HepG2 (cell line): ENCODE data around the gene PCGF2. TPM values are rescaled to one million over a fixed set of nuclear protein-coding genes. Genes with fewer than 3 reads are reported as not detected.

ENCODE experiments used
- ARNT2 ChIP-seq: sonication (generic); formaldehyde crosslinking; IDR thresholded peaks from 2 replicates; pipeline ENCODE4 v1.8.0; 2022; ENCODE audit warnings: mild to moderate bottlenecking, low read depth, missing genetic modification reagents, moderate library complexity
- ASH2L ChIP-seq: fragments of 300-600, 200-600 bp; sonication (generic); IDR thresholded peaks from 2 replicates; pipeline ENCODE4 v1.7.0; 2017; ENCODE audit warnings: low read depth, mild to moderate bottlenecking, moderate library complexity, mixed read lengths, low read length; ENCODE audit not compliant: insufficient read length
- BRF2 ChIP-seq: sonication (generic); formaldehyde crosslinking; IDR thresholded peaks from 2 replicates; pipeline ENCODE4 v1.8.1; 2022; ENCODE audit warnings: mild to moderate bottlenecking, missing genetic modification reagents
- GATA4 ChIP-seq: sonication (generic); IDR thresholded peaks from 2 replicates; pipeline ENCODE4 v1.6.1; 2016; ENCODE audit warnings: antibody characterized with exemption, low read depth, borderline replicate concordance
- GMEB2 ChIP-seq: IDR thresholded peaks from 2 replicates; pipeline ENCODE4 v1.6.1; 2016; ENCODE audit warnings: missing biosample characterization, missing genetic modification reagents, low read depth
- HHEX ChIP-seq: IDR thresholded peaks from 2 replicates; pipeline ENCODE4 v1.6.1; 2016; ENCODE audit warnings: control low read depth
- KDM4B ChIP-seq: sonication (generic); formaldehyde crosslinking; IDR thresholded peaks from 2 replicates; pipeline ENCODE4 v1.4.0; 2020; ENCODE audit warnings: missing genetic modification reagents
- MAX ChIP-seq: IDR thresholded peaks from 2 replicates; pipeline ENCODE4 v1.6.1; 2012; ENCODE audit warnings: inconsistent platforms
- RELA ChIP-seq: sonication (generic); formaldehyde crosslinking; IDR thresholded peaks from 2 replicates; pipeline ENCODE4 v1.4.0; 2020; ENCODE audit warnings: missing genetic modification reagents
- ZNF296 ChIP-seq: sonication (generic); formaldehyde crosslinking; conservative IDR thresholded peaks from 2 replicates; pipeline ENCODE4 v1.5.0; 2020; ENCODE audit warnings: mild to moderate bottlenecking, missing genetic modification reagents
- ZNF546 ChIP-seq: sonication (generic); formaldehyde crosslinking; conservative IDR thresholded peaks from 2 replicates; pipeline ENCODE4 v1.8.1; 2023; ENCODE audit warnings: mild to moderate bottlenecking, missing genetic modification reagents
- ZNF563 ChIP-seq: sonication (generic); formaldehyde crosslinking; IDR thresholded peaks from 2 replicates; pipeline ENCODE4 v1.8.0; 2022; ENCODE audit warnings: mild to moderate bottlenecking, moderate library complexity, missing genetic modification reagents
- ZNF674 ChIP-seq: sonication (generic); formaldehyde crosslinking; IDR thresholded peaks from 2 replicates; pipeline ENCODE4 v1.5.0; 2020; ENCODE audit warnings: low read depth, mild to moderate bottlenecking, missing genetic modification reagents
- ZNF703 ChIP-seq: sonication (generic); formaldehyde crosslinking; IDR thresholded peaks from 2 replicates; pipeline ENCODE4 v1.5.1; 2020; ENCODE audit warnings: missing genetic modification reagents, mild to moderate bottlenecking, moderate library complexity, borderline replicate concordance
- ZNF761 ChIP-seq: sonication (generic); formaldehyde crosslinking; conservative IDR thresholded peaks from 2 replicates; pipeline ENCODE4 v1.4.0; 2020; ENCODE audit warnings: mild to moderate bottlenecking, missing genetic modification reagents
- ZNF776 ChIP-seq: sonication (generic); formaldehyde crosslinking; IDR thresholded peaks from 2 replicates; pipeline ENCODE4 v1.4.0; 2020; ENCODE audit warnings: mild to moderate bottlenecking, missing genetic modification reagents
- ZNF790 ChIP-seq: sonication (generic); formaldehyde crosslinking; IDR thresholded peaks from 2 replicates; pipeline ENCODE4 v1.8.0; 2022; ENCODE audit warnings: missing genetic modification reagents, mild to moderate bottlenecking, borderline replicate concordance
- polyA plus RNA-seq, 8 experiments: library from polyadenylated mRNA; depleted of rRNA in 3 of 8; stranded (reverse) in 7 of 8; unstranded in 1 of 8; fragments of >200 nt; fragmentation: Illumina TruSeq in 4 of 8; extraction: Trizol in 4 of 8; gene quantifications; 2 replicates each; pipeline versions ENCODE4 v1.2.1 to v1.2.3, GENCODE V29; 2011 to 2016; ENCODE audit warnings: low read depth in 4 of 8, missing spikeins in 1 of 8, mixed read lengths in 1 of 8; ENCODE audit not compliant: insufficient read depth in 1 of 8
- total RNA-seq, 5 experiments: library from RNA; depleted of rRNA; stranded (reverse); fragments of >200 nt; fragmentation: Illumina TruSeq; extraction: Trizol; gene quantifications; 2 replicates each; pipeline ENCODE4 v1.2.3, GENCODE V29; 2016; ENCODE audit warnings: low read depth in 1 of 5
- TF ChIP-seq, protein P1 (sequence below): sonication (generic); formaldehyde crosslinking; IDR thresholded peaks from 2 replicates; pipeline ENCODE4 v1.4.0; 2020; ENCODE audit warnings: mild to moderate bottlenecking, missing genetic modification reagents
- TF ChIP-seq, protein P2 (sequence below): sonication (generic); formaldehyde crosslinking; IDR thresholded peaks from 2 replicates; pipeline ENCODE4 v1.4.0; 2020; ENCODE audit warnings: missing genetic modification reagents, borderline replicate concordance

Gene PCGF2
- total and polyA plus RNA-seq, 2 of the 13 experiments (the other 11 are each of a cell fraction or from before 2014, with no cell fraction given) = 11.6 to 29.4 TPM

DNA sequence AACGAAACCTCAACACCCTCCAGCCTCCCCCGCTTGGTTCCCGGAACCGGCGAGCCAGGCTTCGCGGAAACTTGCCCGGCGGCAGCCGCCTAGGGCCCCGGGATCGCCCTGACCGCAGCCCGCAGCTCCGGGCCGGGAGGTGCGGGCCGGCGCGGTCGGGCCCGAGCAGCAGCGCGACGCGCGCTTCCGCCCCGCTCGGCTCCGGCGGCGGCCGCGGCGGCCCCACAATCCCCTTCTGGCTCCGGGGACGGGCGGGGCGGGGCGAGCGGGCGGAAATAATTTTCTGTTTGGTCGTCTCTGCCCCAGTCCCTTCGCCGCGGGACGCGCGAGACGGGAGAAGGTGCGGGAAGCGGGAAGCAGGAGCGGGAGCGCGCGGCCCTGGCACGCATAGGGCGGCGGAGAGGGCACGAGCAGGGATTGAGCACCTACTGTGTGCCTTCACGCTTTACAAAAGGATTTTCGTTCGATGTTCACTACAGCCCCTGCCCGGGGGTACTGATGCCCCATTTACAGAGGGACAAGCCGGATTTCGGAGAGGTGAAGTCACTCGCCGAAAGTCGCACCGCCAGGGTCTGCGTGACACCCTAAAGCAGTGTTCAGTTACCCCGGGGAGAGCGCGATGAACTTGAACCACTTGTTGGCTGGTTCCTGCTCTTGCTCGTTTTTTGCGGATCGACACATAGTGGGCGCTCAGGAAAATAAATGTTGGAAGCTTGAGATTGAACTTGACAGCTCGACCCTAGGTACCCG lies 45.8 kb downstream of the PCGF2 start (continued):
- TF ChIP-seq GMEB2 (CRISPR knock-in tag) (0 out of 2 replicates have a peak, but pooled peaks have one; percentile 38), BRF2 (CRISPR knock-in tag) (peak; percentile 22; the same call in 1 of the 2 replicates), KDM4B (CRISPR knock-in tag) (0 out of 2 replicates have a peak, but pooled peaks have one; percentile 55), ASH2L (no peak), ZNF546 (CRISPR knock-in tag) (no peak; the same call in 1 of the 2 replicates), MAX (peak; percentile 97), GATA4 (no peak; the same call in 1 of the 2 replicates), ARNT2 (CRISPR knock-in tag) (peak; percentile 85), ZNF761 (CRISPR knock-in tag) (peak; percentile 56; the same call in 1 of the 2 replicates), ZNF776 (peak; percentile 91; the same call in 1 of the 2 replicates), RELA (CRISPR knock-in tag) (no peak), HHEX (CRISPR knock-in tag) (no peak), ZNF563 (CRISPR knock-in tag) (peak; percentile 71), ZNF674 (no peak), ZNF296 (CRISPR knock-in tag) (peak; percentile 81), ZNF790 (peak; percentile 61; the same call in 1 of the 2 replicates), ZNF703 (CRISPR knock-in tag) (0 out of 2 replicates have a peak, but pooled peaks have one; percentile 6)
- TF ChIP-seq, protein P1, sequence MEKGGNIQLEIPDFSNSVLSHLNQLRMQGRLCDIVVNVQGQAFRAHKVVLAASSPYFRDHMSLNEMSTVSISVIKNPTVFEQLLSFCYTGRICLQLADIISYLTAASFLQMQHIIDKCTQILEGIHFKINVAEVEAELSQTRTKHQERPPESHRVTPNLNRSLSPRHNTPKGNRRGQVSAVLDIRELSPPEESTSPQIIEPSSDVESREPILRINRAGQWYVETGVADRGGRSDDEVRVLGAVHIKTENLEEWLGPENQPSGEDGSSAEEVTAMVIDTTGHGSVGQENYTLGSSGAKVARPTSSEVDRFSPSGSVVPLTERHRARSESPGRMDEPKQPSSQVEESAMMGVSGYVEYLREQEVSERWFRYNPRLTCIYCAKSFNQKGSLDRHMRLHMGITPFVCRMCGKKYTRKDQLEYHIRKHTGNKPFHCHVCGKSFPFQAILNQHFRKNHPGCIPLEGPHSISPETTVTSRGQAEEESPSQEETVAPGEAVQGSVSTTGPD = 0 out of 2 replicates have a peak, but pooled peaks have one; percentile 34
- TF ChIP-seq, protein P2, sequence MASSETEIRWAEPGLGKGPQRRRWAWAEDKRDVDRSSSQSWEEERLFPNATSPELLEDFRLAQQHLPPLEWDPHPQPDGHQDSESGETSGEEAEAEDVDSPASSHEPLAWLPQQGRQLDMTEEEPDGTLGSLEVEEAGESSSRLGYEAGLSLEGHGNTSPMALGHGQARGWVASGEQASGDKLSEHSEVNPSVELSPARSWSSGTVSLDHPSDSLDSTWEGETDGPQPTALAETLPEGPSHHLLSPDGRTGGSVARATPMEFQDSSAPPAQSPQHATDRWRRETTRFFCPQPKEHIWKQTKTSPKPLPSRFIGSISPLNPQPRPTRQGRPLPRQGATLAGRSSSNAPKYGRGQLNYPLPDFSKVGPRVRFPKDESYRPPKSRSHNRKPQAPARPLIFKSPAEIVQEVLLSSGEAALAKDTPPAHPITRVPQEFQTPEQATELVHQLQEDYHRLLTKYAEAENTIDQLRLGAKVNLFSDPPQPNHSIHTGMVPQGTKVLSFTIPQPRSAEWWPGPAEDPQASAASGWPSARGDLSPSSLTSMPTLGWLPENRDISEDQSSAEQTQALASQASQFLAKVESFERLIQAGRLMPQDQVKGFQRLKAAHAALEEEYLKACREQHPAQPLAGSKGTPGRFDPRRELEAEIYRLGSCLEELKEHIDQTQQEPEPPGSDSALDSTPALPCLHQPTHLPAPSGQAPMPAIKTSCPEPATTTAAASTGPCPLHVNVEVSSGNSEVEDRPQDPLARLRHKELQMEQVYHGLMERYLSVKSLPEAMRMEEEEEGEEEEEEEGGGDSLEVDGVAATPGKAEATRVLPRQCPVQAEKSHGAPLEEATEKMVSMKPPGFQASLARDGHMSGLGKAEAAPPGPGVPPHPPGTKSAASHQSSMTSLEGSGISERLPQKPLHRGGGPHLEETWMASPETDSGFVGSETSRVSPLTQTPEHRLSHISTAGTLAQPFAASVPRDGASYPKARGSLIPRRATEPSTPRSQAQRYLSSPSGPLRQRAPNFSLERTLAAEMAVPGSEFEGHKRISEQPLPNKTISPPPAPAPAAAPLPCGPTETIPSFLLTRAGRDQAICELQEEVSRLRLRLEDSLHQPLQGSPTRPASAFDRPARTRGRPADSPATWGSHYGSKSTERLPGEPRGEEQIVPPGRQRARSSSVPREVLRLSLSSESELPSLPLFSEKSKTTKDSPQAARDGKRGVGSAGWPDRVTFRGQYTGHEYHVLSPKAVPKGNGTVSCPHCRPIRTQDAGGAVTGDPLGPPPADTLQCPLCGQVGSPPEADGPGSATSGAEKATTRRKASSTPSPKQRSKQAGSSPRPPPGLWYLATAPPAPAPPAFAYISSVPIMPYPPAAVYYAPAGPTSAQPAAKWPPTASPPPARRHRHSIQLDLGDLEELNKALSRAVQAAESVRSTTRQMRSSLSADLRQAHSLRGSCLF = no peak
